ENCODE measurements around the gene CELA2B. TPM values are rescaled to one million over a fixed set of nuclear protein-coding genes. Genes with fewer than 3 reads are reported as not detected.

The CELA2B gene
- total RNA-seq, 1 experiment from 2014 or later: not detected

DNA sequence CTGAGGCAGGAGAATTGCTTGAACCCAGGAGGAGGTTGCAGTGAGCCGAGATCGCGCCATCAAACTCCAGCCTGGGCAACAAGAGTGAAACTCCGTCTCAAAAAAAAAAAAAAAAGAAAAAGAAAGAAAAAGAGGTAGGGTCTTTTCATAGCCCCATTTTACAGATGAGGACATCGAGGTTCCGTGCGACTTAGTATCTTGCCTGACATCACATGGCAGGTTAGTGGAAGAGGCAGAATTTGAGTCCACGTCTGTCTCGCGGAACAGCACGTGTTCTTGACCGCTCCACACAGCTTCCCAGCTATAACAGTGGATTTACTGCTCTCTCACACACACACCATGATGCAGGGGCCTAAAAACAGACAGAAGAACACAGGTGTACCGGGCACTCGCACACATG is 36.6 kb upstream of the CELA2B start:
- TF ChIP-seq, protein P1, sequence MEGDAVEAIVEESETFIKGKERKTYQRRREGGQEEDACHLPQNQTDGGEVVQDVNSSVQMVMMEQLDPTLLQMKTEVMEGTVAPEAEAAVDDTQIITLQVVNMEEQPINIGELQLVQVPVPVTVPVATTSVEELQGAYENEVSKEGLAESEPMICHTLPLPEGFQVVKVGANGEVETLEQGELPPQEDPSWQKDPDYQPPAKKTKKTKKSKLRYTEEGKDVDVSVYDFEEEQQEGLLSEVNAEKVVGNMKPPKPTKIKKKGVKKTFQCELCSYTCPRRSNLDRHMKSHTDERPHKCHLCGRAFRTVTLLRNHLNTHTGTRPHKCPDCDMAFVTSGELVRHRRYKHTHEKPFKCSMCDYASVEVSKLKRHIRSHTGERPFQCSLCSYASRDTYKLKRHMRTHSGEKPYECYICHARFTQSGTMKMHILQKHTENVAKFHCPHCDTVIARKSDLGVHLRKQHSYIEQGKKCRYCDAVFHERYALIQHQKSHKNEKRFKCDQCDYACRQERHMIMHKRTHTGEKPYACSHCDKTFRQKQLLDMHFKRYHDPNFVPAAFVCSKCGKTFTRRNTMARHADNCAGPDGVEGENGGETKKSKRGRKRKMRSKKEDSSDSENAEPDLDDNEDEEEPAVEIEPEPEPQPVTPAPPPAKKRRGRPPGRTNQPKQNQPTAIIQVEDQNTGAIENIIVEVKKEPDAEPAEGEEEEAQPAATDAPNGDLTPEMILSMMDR (IDR thresholded peaks at IDR 0.05; ENCODE audit: unreplicated experiment): no peak
- H3K9me3 Mint-ChIP-seq (ENCODE audit: low read depth, unreplicated experiment): no peaks in the 10 kb centered on the region
- BruUV-seq (replicated peaks): no TSS peak
- no peaks in the 10 kb centered on the region for H3K27me3 Mint-ChIP-seq (ENCODE audit: unreplicated experiment)
- no peak for DNase-seq
- H3K4me1 Mint-ChIP-seq (ENCODE audit: low read depth, unreplicated experiment): no peaks in the 10 kb centered on the region
- H3K36me3 Mint-ChIP-seq (ENCODE audit: insufficient read depth, unreplicated experiment): peaks cover 4% of the 10 kb centered on the region
- H3K27ac Mint-ChIP-seq (ENCODE audit: unreplicated experiment): no peak overlapping the region
- intact Hi-C loops (cut with micrococcal nuclease; ENCODE audit: unreplicated experiment): no loop called here
- no peak overlapping the region for H3K4me3 Mint-ChIP-seq (ENCODE audit: low read depth, unreplicated experiment)
- CTCF ChIA-PET: interaction anchor here (0.5 kb wide), 1 partner anchor 111 kb away, joined by 3 read pairs; no protein-coding TSS in a partner anchor

DNA sequence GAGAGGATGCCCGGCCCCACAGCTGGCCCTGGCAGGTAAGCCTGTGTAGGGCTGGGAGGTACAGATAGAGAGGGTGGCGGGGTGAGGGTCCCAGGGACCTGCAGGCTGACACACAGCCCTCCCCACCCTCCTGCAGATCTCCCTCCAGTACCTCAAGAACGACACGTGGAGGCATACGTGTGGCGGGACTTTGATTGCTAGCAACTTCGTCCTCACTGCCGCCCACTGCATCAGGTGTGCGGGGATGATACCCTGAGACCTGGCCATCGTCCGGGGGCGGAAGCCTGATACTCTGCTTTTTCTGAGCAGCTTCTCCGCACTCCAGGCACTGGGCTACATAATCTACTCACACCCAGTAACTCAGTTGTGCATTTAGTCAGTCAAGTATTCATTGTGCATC is 35.5 kb upstream of the CELA2B start:
- Mint-ChIP-seq H3K27ac (ENCODE audit: unreplicated experiment) (no peak overlapping the region), H3K4me1 (ENCODE audit: low read depth, unreplicated experiment) (no peaks in the 10 kb centered on the region), H3K36me3 (ENCODE audit: insufficient read depth, unreplicated experiment) (peaks cover 4% of the 10 kb centered on the region), H3K4me3 (ENCODE audit: low read depth, unreplicated experiment) (no peak overlapping the region), H3K27me3 (ENCODE audit: unreplicated experiment) (peaks cover 4% of the 10 kb centered on the region), H3K9me3 (ENCODE audit: low read depth, unreplicated experiment) (no peaks in the 10 kb centered on the region)
- TF ChIP-seq, protein P1 (IDR thresholded peaks at IDR 0.05; ENCODE audit: unreplicated experiment): no peak
- intact Hi-C loops (cut with micrococcal nuclease; ENCODE audit: unreplicated experiment): no loop called here
- DNase-seq: no peak
- CTCF ChIA-PET: no interaction called here
- no TSS peak for BruUV-seq (replicated peaks)

DNA sequence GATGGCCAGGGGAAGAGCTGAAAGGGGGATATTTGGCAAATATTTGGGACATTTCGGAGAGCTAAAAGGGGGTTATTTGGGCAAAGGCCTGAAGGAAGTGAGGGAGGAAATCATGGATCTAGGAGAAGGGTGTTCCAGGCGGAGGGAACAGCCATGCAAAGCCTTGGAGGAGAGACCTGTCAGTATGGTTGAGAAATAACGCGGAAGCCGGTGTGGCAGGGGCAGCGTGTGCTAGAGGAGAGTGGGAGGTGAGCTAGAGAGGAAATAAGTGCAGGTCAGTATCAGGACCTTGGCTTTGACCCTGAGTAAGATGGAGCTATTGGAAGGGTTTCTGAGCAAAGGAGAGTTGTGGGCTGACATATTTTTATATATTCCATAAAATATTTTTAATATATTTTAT is 34.7 kb upstream of the CELA2B start:
- no peaks in the 10 kb centered on the region for H3K4me1 Mint-ChIP-seq (ENCODE audit: low read depth, unreplicated experiment)
- TF ChIP-seq, protein P1 (IDR thresholded peaks at IDR 0.05; ENCODE audit: unreplicated experiment): no peak
- BruUV-seq (replicated peaks): no TSS peak
- H3K27me3 Mint-ChIP-seq (ENCODE audit: unreplicated experiment): peaks cover 13% of the 10 kb centered on the region
- no peaks in the 10 kb centered on the region for H3K9me3 Mint-ChIP-seq (ENCODE audit: low read depth, unreplicated experiment)
- peaks cover 4% of the 10 kb centered on the region for H3K36me3 Mint-ChIP-seq (ENCODE audit: insufficient read depth, unreplicated experiment)
- no peak overlapping the region for H3K4me3 Mint-ChIP-seq (ENCODE audit: low read depth, unreplicated experiment)
- CTCF ChIA-PET: no interaction called here
- intact Hi-C loops (cut with micrococcal nuclease; ENCODE audit: unreplicated experiment): no loop called here
- DNase-seq: no peak
- H3K27ac Mint-ChIP-seq (ENCODE audit: unreplicated experiment): no peak overlapping the region

DNA sequence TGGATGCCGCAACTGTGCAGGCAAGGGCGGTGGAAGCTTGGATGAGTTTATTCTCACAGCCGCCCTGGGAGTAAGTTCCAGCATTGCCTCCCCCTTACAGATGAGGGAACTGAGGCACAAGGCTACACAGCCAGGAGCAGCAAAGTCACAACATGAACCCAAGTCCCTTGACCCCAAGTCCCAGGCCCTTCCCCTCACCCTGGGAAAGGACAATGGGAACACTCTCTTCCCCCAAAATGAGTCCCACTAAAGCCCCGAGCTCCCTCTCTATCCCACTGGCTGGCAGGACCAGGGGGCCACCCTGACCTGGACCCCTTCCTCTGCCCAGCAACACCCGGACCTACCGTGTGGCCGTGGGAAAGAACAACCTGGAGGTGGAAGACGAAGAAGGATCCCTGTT is 33.8 kb upstream of the CELA2B start:
- H3K9me3 Mint-ChIP-seq (ENCODE audit: low read depth, unreplicated experiment): no peaks in the 10 kb centered on the region
- no peak overlapping the region for H3K4me3 Mint-ChIP-seq (ENCODE audit: low read depth, unreplicated experiment)
- TF ChIP-seq, protein P1 (IDR thresholded peaks at IDR 0.05; ENCODE audit: unreplicated experiment): no peak
- BruUV-seq (replicated peaks): no TSS peak
- DNase-seq: no peak
- H3K27ac Mint-ChIP-seq (ENCODE audit: unreplicated experiment): no peak overlapping the region
- H3K36me3 Mint-ChIP-seq (ENCODE audit: insufficient read depth, unreplicated experiment): peaks cover 4% of the 10 kb centered on the region
- H3K4me1 Mint-ChIP-seq (ENCODE audit: low read depth, unreplicated experiment): no peaks in the 10 kb centered on the region
- H3K27me3 Mint-ChIP-seq (ENCODE audit: unreplicated experiment): peaks cover 21% of the 10 kb centered on the region
- intact Hi-C loops (cut with micrococcal nuclease; ENCODE audit: unreplicated experiment): no loop called here
- CTCF ChIA-PET: no interaction called here

Data from Calu3 (cell line).